ENCODE results near the gene SPATA13. TPM values are rescaled to one million over a fixed set of nuclear protein-coding genes. Genes with fewer than 3 reads are reported as not detected.
"Not testable (repeated sequence)": the region's sequence is repeated elsewhere in the genome, so short reads cannot be mapped to it uniquely, and the experiment has no call there.

Gene SPATA13
- total RNA-seq, 2 experiments from 2014 or later = 58.0 to 59.4 TPM

GRCh38 chr13:24187185-24187584 is 26.7 kb downstream of the SPATA13 start:
- Mint-ChIP-seq H3K4me3 (no peak overlapping the region), H3K27ac (peak overlapping the region; percentile 62), H3K27me3 (no peaks in the 10 kb centered on the region), H3K4me1 (peaks cover 34% of the 10 kb centered on the region), H3K36me3 (peaks cover 26% of the 10 kb centered on the region), H3K9me3 (peaks cover 1% of the 10 kb centered on the region)
- DNase-seq = no peak

GRCh38 chr13:24192057-24192810 is 31.7 kb downstream of the SPATA13 start:
- no peak overlapping the region for H3K4me3 Mint-ChIP-seq
- no peaks in the 10 kb centered on the region for H3K27me3 Mint-ChIP-seq
- H3K9me3 Mint-ChIP-seq = no peaks in the 10 kb centered on the region
- peaks cover 6% of the 10 kb centered on the region for H3K36me3 Mint-ChIP-seq
- H3K4me1 Mint-ChIP-seq = peaks cover 16% of the 10 kb centered on the region
- no peak for DNase-seq
- no peak overlapping the region for H3K27ac Mint-ChIP-seq

GRCh38 chr13:24192811-24193162 is 32.3 kb downstream of the SPATA13 start:
- no peak overlapping the region for H3K27ac Mint-ChIP-seq
- peaks cover 6% of the 10 kb centered on the region for H3K36me3 Mint-ChIP-seq
- no peaks in the 10 kb centered on the region for H3K9me3 Mint-ChIP-seq
- no peaks in the 10 kb centered on the region for H3K27me3 Mint-ChIP-seq
- no peak for DNase-seq
- H3K4me1 Mint-ChIP-seq = peaks cover 11% of the 10 kb centered on the region
- no peak overlapping the region for H3K4me3 Mint-ChIP-seq

- no peaks in the 10 kb centered on the region for H3K27me3 Mint-ChIP-seq
- DNase-seq = no peak
- peaks cover 10% of the 10 kb centered on the region for H3K36me3 Mint-ChIP-seq
- no peak overlapping the region for H3K4me3 Mint-ChIP-seq
- H3K4me1 Mint-ChIP-seq = peaks cover 2% of the 10 kb centered on the region
- H3K27ac Mint-ChIP-seq = no peak overlapping the region
- H3K9me3 Mint-ChIP-seq = no peaks in the 10 kb centered on the region
Observed at GRCh38 chr13:24194447-24194846, 33.9 kb downstream of the SPATA13 start.

GRCh38 chr13:24195626-24196025 is 35.1 kb downstream of the SPATA13 start:
- Mint-ChIP-seq H3K27me3 (no peaks in the 10 kb centered on the region), H3K9me3 (no peaks in the 10 kb centered on the region), H3K4me3 (no peak overlapping the region), H3K4me1 (peaks cover 2% of the 10 kb centered on the region), H3K27ac (no peak overlapping the region), H3K36me3 (peaks cover 7% of the 10 kb centered on the region)
- DNase-seq = no peak

- no peaks in the 10 kb centered on the region for H3K9me3 Mint-ChIP-seq
- H3K36me3 Mint-ChIP-seq = peaks cover 7% of the 10 kb centered on the region
- H3K27ac Mint-ChIP-seq = no peak overlapping the region
- peaks cover 2% of the 10 kb centered on the region for H3K4me1 Mint-ChIP-seq
- no peaks in the 10 kb centered on the region for H3K27me3 Mint-ChIP-seq
- H3K4me3 Mint-ChIP-seq = no peak overlapping the region
- DNase-seq = no peak
Observed at GRCh38 chr13:24196593-24197197, 36.2 kb downstream of the SPATA13 start.

- peaks cover 15% of the 10 kb centered on the region for H3K4me1 Mint-ChIP-seq
- no peak overlapping the region for H3K27ac Mint-ChIP-seq
- H3K36me3 Mint-ChIP-seq = peaks cover 7% of the 10 kb centered on the region
- no peak for DNase-seq
- H3K27me3 Mint-ChIP-seq = no peaks in the 10 kb centered on the region
- no peaks in the 10 kb centered on the region for H3K9me3 Mint-ChIP-seq
- no peak overlapping the region for H3K4me3 Mint-ChIP-seq
Observed at GRCh38 chr13:24199016-24199415, 38.5 kb downstream of the SPATA13 start.

GRCh38 chr13:24202215-24202614 is 41.7 kb downstream of the SPATA13 start:
- no peaks in the 10 kb centered on the region for H3K27me3 Mint-ChIP-seq
- H3K27ac Mint-ChIP-seq = no peak overlapping the region
- peaks cover 13% of the 10 kb centered on the region for H3K36me3 Mint-ChIP-seq
- H3K4me1 Mint-ChIP-seq = peaks cover 29% of the 10 kb centered on the region
- H3K4me3 Mint-ChIP-seq = no peak overlapping the region
- H3K9me3 Mint-ChIP-seq = no peaks in the 10 kb centered on the region
- DNase-seq = no peak

- no peaks in the 10 kb centered on the region for H3K9me3 Mint-ChIP-seq
- H3K27me3 Mint-ChIP-seq = no peaks in the 10 kb centered on the region
- no peak for DNase-seq
- H3K4me1 Mint-ChIP-seq = peaks cover 33% of the 10 kb centered on the region
- peak overlapping the region; percentile 26 for H3K27ac Mint-ChIP-seq
- no peak overlapping the region for H3K4me3 Mint-ChIP-seq
- H3K36me3 Mint-ChIP-seq = peaks cover 13% of the 10 kb centered on the region
Observed at GRCh38 chr13:24203273-24203672, 42.8 kb downstream of the SPATA13 start.

GRCh38 chr13:24203811-24204210 is 43.3 kb downstream of the SPATA13 start:
- H3K36me3 Mint-ChIP-seq = peaks cover 13% of the 10 kb centered on the region
- no peaks in the 10 kb centered on the region for H3K9me3 Mint-ChIP-seq

GRCh38 chr13:24205076-24205475 is 44.6 kb downstream of the SPATA13 start:
- not testable (repeated sequence) for DNase-seq, H3K27ac Mint-ChIP-seq, H3K9me3 Mint-ChIP-seq, H3K27me3 Mint-ChIP-seq, H3K4me3 Mint-ChIP-seq, H3K36me3 Mint-ChIP-seq
- H3K4me1 Mint-ChIP-seq = peaks cover 39% of the 10 kb centered on the region

More at GRCh38 chr13:24203811-24204210, 43.3 kb downstream of the SPATA13 start:
- no peak for DNase-seq
- H3K27me3 Mint-ChIP-seq = no peaks in the 10 kb centered on the region
- peaks cover 38% of the 10 kb centered on the region for H3K4me1 Mint-ChIP-seq
- H3K4me3 Mint-ChIP-seq = peak overlapping the region; percentile 29
- H3K27ac Mint-ChIP-seq = peak overlapping the region; percentile 17

GRCh38 chr13:24207841-24208667 is 47.5 kb downstream of the SPATA13 start:
- H3K36me3 Mint-ChIP-seq = peaks cover 12% of the 10 kb centered on the region
- no peak for DNase-seq
- H3K4me3 Mint-ChIP-seq = no peak overlapping the region
- no peak overlapping the region for H3K27ac Mint-ChIP-seq
- H3K27me3 Mint-ChIP-seq = no peaks in the 10 kb centered on the region
- peaks cover 35% of the 10 kb centered on the region for H3K4me1 Mint-ChIP-seq
- H3K9me3 Mint-ChIP-seq = no peaks in the 10 kb centered on the region

GRCh38 chr13:24209138-24209537 is 48.6 kb downstream of the SPATA13 start:
- Mint-ChIP-seq H3K4me3 (no peak overlapping the region), H3K9me3 (no peaks in the 10 kb centered on the region), H3K27ac (no peak overlapping the region), H3K36me3 (peaks cover 12% of the 10 kb centered on the region), H3K27me3 (no peaks in the 10 kb centered on the region), H3K4me1 (peaks cover 24% of the 10 kb centered on the region)
- no peak for DNase-seq

GRCh38 chr13:24212254-24212653 is 51.7 kb downstream of the SPATA13 start:
- peaks cover 30% of the 10 kb centered on the region for H3K4me1 Mint-ChIP-seq
- no peaks in the 10 kb centered on the region for H3K9me3 Mint-ChIP-seq
- H3K36me3 Mint-ChIP-seq = peaks cover 6% of the 10 kb centered on the region
- H3K4me3 Mint-ChIP-seq = no peak overlapping the region
- no peak for DNase-seq
- H3K27ac Mint-ChIP-seq = no peak overlapping the region
- H3K27me3 Mint-ChIP-seq = no peaks in the 10 kb centered on the region

- H3K9me3 Mint-ChIP-seq = no peaks in the 10 kb centered on the region
- H3K36me3 Mint-ChIP-seq = peaks cover 6% of the 10 kb centered on the region
- H3K4me1 Mint-ChIP-seq = peaks cover 32% of the 10 kb centered on the region
- H3K27me3 Mint-ChIP-seq = no peaks in the 10 kb centered on the region
- no peak for DNase-seq
- H3K4me3 Mint-ChIP-seq = no peak overlapping the region
- no peak overlapping the region for H3K27ac Mint-ChIP-seq
Observed at GRCh38 chr13:24212674-24213073, 52.2 kb downstream of the SPATA13 start.

All from activated naive CD8-positive, alpha-beta T cell treated with anti-CD3 and anti-CD28 coated beads for 36 hours (primary cell).